ENCODE results near the gene STXBP6.

The STXBP6 gene

GRCh38 chr14:24879661-24880386, 170.1 kb downstream of the STXBP6 start:
- no peak for DNase-seq (ENCODE audit: insufficient read length, low spot score)
- no peak for TF ChIP-seq CTCF (IDR thresholded peaks at IDR 0.05; ENCODE audit: insufficient read depth, missing control alignments)
- FAIRE-seq = no peak

GRCh38 chr14:24876996-24877395, 173.0 kb downstream of the STXBP6 start:
- DNase-seq (ENCODE audit: insufficient read length, low spot score) = no peak
- no peak for TF ChIP-seq CTCF (IDR thresholded peaks at IDR 0.05; ENCODE audit: insufficient read depth, missing control alignments)
- no peak for FAIRE-seq

- DNase-seq (ENCODE audit: insufficient read length, low spot score) (no peak), FAIRE-seq (no peak)
- no peak for TF ChIP-seq CTCF (IDR thresholded peaks at IDR 0.05; ENCODE audit: insufficient read depth, missing control alignments)
Measured at GRCh38 chr14:24875991-24876878, 173.7 kb downstream of the STXBP6 start.

GRCh38 chr14:24875203-24875838, 174.6 kb downstream of the STXBP6 start:
- DNase-seq (ENCODE audit: insufficient read length, low spot score) (no peak), FAIRE-seq (no peak)
- TF ChIP-seq CTCF (IDR thresholded peaks at IDR 0.05; ENCODE audit: insufficient read depth, missing control alignments) = no peak

GRCh38 chr14:24874514-24875202, 175.3 kb downstream of the STXBP6 start:
- no peak for FAIRE-seq
- DNase-seq (ENCODE audit: insufficient read length, low spot score) = no peak
- TF ChIP-seq CTCF (IDR thresholded peaks at IDR 0.05; ENCODE audit: insufficient read depth, missing control alignments) = no peak

- FAIRE-seq (no peak), DNase-seq (ENCODE audit: insufficient read length, low spot score) (no peak)
- TF ChIP-seq CTCF (IDR thresholded peaks at IDR 0.05; ENCODE audit: insufficient read depth, missing control alignments) = no peak
Measured at GRCh38 chr14:24873551-24873950, 176.4 kb downstream of the STXBP6 start.

Data from D721Med (cell line).